GM12865 (cell line): ENCODE results near the gene ALOX15.

ENCODE experiments used
- DNase-seq: peaks from one replicate; pipeline ENCODE4 v3.0.0; 2010; ENCODE audit warnings: low read depth
- H3K4me3 ChIP-seq: 2 replicates; pipeline ENCODE4 v1.5.1; 2011; ENCODE audit warnings: mild to moderate bottlenecking, low read depth, low read length, control low read depth
- TF ChIP-seq, protein P1 (sequence below): IDR thresholded peaks from 2 replicates; pipeline ENCODE4 v1.5.1; 2011; ENCODE audit warnings: low read length, control low read depth, low read depth, inconsistent platforms; ENCODE audit not compliant: insufficient read depth; ENCODE audit errors: missing control alignments

Gene ALOX15

DNA sequence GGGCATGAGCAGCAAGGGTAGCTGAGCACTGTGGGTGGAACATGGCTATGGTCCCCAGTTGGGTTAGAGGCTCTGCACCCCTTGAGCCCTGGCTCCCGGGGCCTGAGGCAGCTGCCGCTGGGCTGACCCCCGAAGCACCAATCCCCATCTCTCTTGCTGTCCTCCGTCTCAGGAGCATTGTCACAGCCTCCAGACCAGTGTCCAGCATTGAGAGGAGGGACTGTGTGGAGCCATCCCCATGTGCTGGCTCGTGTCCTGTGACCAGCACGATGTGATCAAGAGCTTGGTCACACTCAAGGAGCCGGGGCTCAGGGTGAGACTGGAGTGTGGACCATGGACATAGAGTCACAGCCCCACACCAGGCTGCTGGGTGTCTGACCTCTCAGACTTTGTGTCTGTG lies 54.3 kb downstream of the ALOX15 start:
- TF ChIP-seq, protein P1, sequence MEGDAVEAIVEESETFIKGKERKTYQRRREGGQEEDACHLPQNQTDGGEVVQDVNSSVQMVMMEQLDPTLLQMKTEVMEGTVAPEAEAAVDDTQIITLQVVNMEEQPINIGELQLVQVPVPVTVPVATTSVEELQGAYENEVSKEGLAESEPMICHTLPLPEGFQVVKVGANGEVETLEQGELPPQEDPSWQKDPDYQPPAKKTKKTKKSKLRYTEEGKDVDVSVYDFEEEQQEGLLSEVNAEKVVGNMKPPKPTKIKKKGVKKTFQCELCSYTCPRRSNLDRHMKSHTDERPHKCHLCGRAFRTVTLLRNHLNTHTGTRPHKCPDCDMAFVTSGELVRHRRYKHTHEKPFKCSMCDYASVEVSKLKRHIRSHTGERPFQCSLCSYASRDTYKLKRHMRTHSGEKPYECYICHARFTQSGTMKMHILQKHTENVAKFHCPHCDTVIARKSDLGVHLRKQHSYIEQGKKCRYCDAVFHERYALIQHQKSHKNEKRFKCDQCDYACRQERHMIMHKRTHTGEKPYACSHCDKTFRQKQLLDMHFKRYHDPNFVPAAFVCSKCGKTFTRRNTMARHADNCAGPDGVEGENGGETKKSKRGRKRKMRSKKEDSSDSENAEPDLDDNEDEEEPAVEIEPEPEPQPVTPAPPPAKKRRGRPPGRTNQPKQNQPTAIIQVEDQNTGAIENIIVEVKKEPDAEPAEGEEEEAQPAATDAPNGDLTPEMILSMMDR, result no peak
- no peak overlapping the region for H3K4me3 ChIP-seq
- DNase-seq, result no peak

DNA sequence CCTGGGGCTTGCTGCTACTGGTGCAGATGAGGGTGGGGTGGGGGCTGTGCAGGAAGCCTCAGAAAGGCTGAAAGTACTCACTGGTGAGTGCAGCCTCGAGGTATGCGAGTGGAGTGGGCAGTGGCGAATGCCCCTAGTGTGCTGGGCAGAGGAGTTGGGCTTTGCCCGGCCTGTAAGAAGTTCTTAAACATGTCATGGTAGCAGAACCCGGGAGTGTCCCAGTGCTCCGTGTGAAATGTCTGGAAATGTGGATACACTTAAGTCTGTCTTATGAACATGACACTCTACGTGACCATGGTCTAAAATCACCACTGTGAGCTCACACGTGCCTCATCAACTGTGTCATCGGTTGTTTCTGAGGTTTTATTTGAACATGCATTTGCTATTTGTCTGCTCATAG lies 55.4 kb downstream of the ALOX15 start:
- no peak for DNase-seq
- H3K4me3 ChIP-seq, result no peak overlapping the region
- TF ChIP-seq, protein P1, result no peak

DNA sequence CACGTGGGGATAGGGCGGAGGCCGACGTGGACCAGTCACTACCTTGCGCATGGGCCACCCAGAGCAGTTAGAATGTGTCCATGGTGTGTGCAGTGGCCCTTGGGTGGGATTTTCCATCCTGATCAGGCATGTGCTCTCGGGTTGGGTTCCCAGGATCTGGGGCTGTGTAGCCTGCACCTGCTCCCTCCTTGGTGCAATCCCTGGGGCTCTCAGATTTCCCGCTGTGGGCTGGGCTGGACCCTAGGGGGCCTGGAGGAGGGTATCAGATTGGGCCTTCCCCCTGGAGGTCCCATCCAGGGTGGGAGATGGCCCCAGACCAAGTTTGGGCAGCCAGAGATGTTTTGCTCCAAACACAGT lies 55.9 kb downstream of the ALOX15 start:
- no peak for DNase-seq
- TF ChIP-seq, protein P1, result no peak
- no peak overlapping the region for H3K4me3 ChIP-seq

DNA sequence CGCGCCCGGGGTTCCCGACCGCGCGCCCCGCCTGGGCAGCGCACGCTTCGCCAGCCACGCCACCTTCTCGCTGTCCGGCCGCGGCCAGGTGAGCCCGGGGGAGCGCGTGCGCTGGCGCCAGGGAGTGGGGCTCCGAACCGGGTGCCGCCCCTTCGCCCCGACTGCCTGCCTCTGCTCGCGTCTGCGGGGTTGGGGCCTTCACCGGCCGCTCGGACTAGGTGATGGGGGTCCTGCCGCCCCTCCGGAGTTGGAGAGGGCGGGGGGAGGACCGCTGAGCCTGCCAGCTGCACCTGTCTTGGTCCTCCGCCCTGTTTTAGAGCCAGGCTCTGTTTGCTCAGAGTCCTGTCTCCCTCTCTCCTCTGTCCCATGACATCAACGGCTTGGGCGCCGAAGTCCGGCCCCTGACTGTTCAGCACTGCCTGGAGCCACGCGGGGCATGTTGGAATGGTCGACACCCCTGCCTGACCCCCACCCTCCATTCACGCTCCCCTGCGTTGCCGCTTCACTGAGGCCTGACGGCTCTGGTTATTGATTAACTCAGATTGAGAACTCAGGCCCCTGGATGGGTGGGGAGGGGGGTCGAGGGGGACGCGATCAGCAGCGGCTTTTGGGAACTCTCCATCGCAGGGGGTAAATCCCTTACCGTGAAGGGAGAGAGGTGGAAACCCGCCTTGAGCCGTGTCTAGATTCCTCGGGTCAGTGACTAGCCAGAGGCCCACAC lies 56.4 kb downstream of the ALOX15 start:
- DNase-seq, result no peak
- no peak overlapping the region for H3K4me3 ChIP-seq
- TF ChIP-seq, protein P1, result no peak

DNA sequence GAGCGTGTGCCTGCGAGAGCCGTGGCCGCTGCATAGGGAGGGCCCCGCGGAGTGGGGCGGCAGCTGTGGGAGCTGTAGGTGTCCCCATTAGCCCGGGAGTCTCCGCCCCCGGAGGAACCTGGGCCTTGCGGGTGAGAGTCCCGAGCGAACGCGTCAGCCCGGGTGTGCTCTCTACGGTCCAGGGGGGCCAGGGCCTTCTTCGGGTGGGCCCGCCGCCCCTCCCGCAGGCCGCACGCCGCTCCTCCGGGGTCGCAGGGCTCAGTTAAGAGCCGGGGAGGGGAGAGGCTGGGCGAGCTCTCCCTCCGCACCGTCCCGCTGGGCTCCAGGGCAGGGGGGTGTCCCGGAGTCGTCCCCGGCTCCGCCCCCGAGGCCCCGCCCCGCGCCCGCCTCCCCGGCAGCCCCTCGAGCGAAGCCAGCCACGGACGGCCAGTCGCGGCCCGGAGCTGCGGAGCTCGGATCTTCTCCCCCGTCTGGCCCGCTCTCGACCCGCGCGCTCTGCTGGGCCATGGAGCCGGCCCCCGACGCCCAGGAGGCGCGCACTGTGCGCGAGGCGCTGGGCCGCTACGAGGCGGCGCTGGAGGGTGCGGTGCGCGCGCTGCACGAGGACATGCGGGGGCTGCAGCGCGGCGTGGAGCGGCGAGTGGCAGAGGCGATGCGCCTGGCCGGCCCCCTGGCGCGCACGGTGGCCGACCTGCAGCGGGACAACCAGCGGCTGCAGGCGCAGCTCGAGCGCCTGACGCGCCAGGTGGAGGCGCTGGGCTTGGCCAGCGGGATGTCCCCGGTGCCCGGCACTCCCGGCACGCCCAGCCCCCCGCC lies 57.2 kb downstream of the ALOX15 start, which contains the start of gene SMTNL2:
TSS of gene SMTNL2 (plus strand) at position 429 of the 816 bp plus-strand sequence. CDS start at position 506, 77 bp downstream.
- DNase-seq, result no peak
- no peak within 1 kb of the TSS for H3K4me3 ChIP-seq
- TF ChIP-seq, protein P1, result no peak

DNA sequence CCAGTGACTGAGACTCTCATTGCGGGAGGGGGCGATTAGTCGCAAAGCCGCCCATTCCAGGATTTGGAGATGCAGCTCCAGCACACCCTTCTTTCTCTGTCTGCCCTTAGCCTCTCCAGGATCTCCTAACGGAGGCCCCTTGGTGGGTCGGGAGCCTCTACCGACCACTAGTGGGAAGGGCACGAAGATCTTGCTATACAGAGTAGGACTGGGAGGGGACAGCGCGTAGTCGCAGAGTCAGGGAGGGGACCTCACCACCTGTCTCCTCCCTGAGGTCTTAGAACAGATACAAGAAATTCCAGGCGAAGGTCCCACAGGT lies 57.7 kb downstream of the ALOX15 start:
- TF ChIP-seq, protein P1, result no peak
- DNase-seq, result no peak
- H3K4me3 ChIP-seq, result no peak overlapping the region
